Esophagus squamous epithelium (tissue), 5 donors: ENCODE measurements around the gene ATAD3A. TPM values are rescaled to one million over a fixed set of nuclear protein-coding genes. Genes with fewer than 3 reads are reported as not detected.
"Not testable (repeated sequence)": the region's sequence is repeated elsewhere in the genome, so short reads cannot be mapped to it uniquely, and the experiment has no call there.

Experiments used
- DNase-seq: peaks from one replicate; lab custom pipeline; 2025; lab: John Stamatoyannopoulos, UW
- H3K27ac ChIP-seq, 4 donors: fragments of 200-600 bp; sonication (generic); one replicate each; pipeline ENCODE4 v1.5.1; 2016 to 2019; ENCODE audit warnings: mild to moderate bottlenecking in 1 of 4
- H3K27me3 ChIP-seq, 4 donors: fragments of 200-600 bp; sonication (generic); 1 replicate in 3 of 4; 2 replicates in 1 of 4; pipeline versions ENCODE4 v1.5.1 to v1.6.0; 2017 to 2021; ENCODE audit warnings: antibody characterized with exemption in 1 of 4
- H3K36me3 ChIP-seq, 3 donors: fragments of 200-600 bp; sonication (generic); one replicate each; pipeline ENCODE4 v1.5.1; 2016 to 2019
- H3K4me1 ChIP-seq, 3 donors: fragments of 200-600 bp; sonication (generic); one replicate each; pipeline ENCODE4 v1.5.1; 2017 to 2019
- H3K4me3 ChIP-seq, 4 donors: fragments of 200-600 bp; sonication (generic); 1 replicate in 3 of 4; 2 replicates in 1 of 4; pipeline ENCODE4 v1.5.1; 2016 to 2019; ENCODE audit warnings: mild to moderate bottlenecking in 2 of 4, moderate library complexity in 1 of 4
- H3K9me3 ChIP-seq, 3 donors: fragments of 200-600 bp; sonication (generic); one replicate each; pipeline ENCODE4 v1.5.1; 2016 to 2019
- POLR2A ChIP-seq, 4 donors: fragments of 450-650 bp; IDR thresholded peaks; one replicate each; pipeline ENCODE4 v1.6.1; 2017; ENCODE audit warnings: antibody characterized with exemption in 4 of 4, mild to moderate bottlenecking in 4 of 4, moderate library complexity in 3 of 4
- WGBS, 2 donors: methylation state at CpG; one replicate each; pipeline ENCODE4 v1.1.5; 2018; 5-methylcytosine and 5-hydroxymethylcytosine counted together
- intact Hi-C: fragments of 100-400 bp; cut with DNase I; formaldehyde crosslinking; loops from one replicate; pipeline ENCODE4 v1.15.0; 2022
- total RNA-seq, 4 donors: library from RNA; depleted of rRNA; stranded (reverse); fragments of >200 nt; gene quantifications; one replicate each; pipeline ENCODE4 v1.1.0, GENCODE V29; 2016
- TF ChIP-seq, protein P1 (sequence below), 6 experiments: fragments of 450-650 bp in 4 of 6; fragments of 200-600 bp in 2 of 6; sonication (generic) in 2 of 6; IDR thresholded peaks; one replicate each; pipeline ENCODE4 v1.5.1; 2016 to 2019; ENCODE audit warnings: antibody characterized with exemption in 6 of 6, mild to moderate bottlenecking in 4 of 6, moderate library complexity in 4 of 6
- donor health status: DM: yes; HTN: yes; CAD: no.

Gene ATAD3A
- total RNA-seq = 10 to 100 TPM; 27.0 to 53.8 (median 32.6) TPM

- intact Hi-C loops = loop anchor here (10.0 kb wide), 1 partner anchor 127 kb away; no protein-coding TSS in a partner anchor
- WGBS, 2 donors = 0% methylated on average over 2 of the region's 99 CpGs; no CpG with 5 or more reads in 1 of the 2 donors
- H3K27ac ChIP-seq = peak within 1 kb of the TSS; percentile 90 to 95 (median 94)
- no peaks in the 10 kb centered on the region for H3K27me3 ChIP-seq
- H3K4me1 ChIP-seq = peaks cover 5 to 21% (median 10%) of the 10 kb centered on the region in 3 donors
- peak in 2 of 4 donors; percentile 62 to 68 for TF ChIP-seq POLR2A (IDR thresholded peaks at IDR 0.05)
- TF ChIP-seq, protein P1, sequence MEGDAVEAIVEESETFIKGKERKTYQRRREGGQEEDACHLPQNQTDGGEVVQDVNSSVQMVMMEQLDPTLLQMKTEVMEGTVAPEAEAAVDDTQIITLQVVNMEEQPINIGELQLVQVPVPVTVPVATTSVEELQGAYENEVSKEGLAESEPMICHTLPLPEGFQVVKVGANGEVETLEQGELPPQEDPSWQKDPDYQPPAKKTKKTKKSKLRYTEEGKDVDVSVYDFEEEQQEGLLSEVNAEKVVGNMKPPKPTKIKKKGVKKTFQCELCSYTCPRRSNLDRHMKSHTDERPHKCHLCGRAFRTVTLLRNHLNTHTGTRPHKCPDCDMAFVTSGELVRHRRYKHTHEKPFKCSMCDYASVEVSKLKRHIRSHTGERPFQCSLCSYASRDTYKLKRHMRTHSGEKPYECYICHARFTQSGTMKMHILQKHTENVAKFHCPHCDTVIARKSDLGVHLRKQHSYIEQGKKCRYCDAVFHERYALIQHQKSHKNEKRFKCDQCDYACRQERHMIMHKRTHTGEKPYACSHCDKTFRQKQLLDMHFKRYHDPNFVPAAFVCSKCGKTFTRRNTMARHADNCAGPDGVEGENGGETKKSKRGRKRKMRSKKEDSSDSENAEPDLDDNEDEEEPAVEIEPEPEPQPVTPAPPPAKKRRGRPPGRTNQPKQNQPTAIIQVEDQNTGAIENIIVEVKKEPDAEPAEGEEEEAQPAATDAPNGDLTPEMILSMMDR (IDR thresholded peaks at IDR 0.05) = peak in 3 of 6 experiments; percentile 16 to 30 (median 21)
- peak; percentile 65 for DNase-seq
- H3K4me3 ChIP-seq = peak within 1 kb of the TSS; percentile 64 to 84 (median 82)
- no peaks in the 10 kb centered on the region for H3K9me3 ChIP-seq
- H3K36me3 ChIP-seq = peaks cover 0 to 20% (median 0%) of the 10 kb centered on the region in 3 donors
Observed at GRCh38 chr1:1511533-1512285, at the start of gene ATAD3A. ATAD3A (plus strand) TSS chr1:1512162; CDS start chr1:1512269, 107 bp downstream.

DNA sequence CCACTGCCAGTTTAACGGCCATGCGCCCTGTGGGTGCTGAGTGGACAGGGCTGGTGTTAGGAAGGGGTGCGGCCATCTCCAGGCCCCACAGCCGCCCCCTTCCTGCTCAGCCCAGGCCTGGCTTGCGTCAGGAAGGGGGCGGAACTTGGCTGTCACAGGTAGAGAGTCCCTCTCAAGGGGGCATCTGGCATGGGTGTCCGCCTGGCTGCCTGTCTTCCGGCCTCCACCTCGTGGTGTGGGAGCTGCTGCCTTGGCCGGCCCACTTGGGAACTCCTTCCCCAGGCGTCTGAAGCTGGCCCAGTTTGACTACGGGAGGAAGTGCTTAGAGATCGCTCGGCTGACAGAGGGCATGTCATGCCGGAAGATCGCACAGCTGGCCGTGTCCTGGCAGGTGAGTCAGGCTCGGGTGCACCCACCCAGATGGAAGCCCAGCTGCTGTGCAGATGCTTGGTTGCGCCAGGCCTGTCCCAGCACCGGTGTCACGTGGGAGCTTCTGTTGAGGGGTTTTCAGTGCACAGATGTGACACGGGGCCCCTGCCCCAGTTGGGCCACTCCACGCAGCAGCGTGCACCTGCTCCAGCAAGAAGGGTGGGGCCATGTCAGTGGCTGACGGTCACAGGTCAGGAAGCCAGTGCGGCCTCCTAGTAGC is 49.5 kb upstream of the ATAD3A start:
- peak in 1 of 4 donors; percentile 10 for TF ChIP-seq POLR2A (IDR thresholded peaks at IDR 0.05)
- TF ChIP-seq, protein P1 (IDR thresholded peaks at IDR 0.05) = no peak
- Histone ChIP-seq H3K4me3 (peak overlapping the region in 3 of 4 donors; percentile 11 to 38 (median 15)), H3K27me3 (peaks cover 0 to 15% (median 0%) of the 10 kb centered on the region in 4 donors), H3K27ac (peak overlapping the region; percentile 23 to 62 (median 38)), H3K36me3 (no peaks in the 10 kb centered on the region), H3K9me3 (no peaks in the 10 kb centered on the region), H3K4me1 (peaks cover 0 to 24% (median 4%) of the 10 kb centered on the region in 3 donors)
- whole genome bisulfite sequencing, 2 donors = 30 to 85% methylated on average over 2 to 4 of the region's 26 CpGs
- intact Hi-C loops = no loop called here
- no peak for DNase-seq

DNA sequence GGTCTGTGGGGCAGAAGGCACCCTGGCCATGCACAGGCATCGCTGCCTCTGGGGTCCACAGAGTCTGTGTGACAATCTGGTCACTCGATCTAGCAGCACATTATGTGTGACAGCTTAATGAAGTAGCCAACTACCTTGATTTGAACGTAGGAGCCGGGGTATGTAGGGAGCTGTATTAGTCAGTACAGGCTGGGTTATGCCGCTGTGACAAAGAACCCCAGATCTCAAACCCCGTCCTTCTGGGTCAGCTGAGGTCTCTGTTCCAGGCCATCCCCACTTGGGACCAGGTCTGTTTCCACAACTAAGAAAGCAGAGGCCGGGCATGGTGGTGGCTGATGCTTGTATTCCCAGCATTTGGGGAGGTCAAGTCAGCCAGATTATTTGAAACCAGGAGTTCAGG is 48.6 kb upstream of the ATAD3A start:
- 83 to 86% methylated on average over 1 to 4 of the region's 7 CpGs for WGBS, 2 donors
- peaks cover 0 to 24% (median 4%) of the 10 kb centered on the region in 3 donors for H3K4me1 ChIP-seq
- no peaks in the 10 kb centered on the region for H3K36me3 ChIP-seq
- H3K9me3 ChIP-seq = no peaks in the 10 kb centered on the region
- H3K27ac ChIP-seq = no peak overlapping the region
- TF ChIP-seq, protein P1 (IDR thresholded peaks at IDR 0.05) = no peak
- no peak for TF ChIP-seq POLR2A (IDR thresholded peaks at IDR 0.05)
- intact Hi-C loops = no loop called here
- peaks cover 0 to 15% (median 0%) of the 10 kb centered on the region in 4 donors for H3K27me3 ChIP-seq
- DNase-seq = no peak
- H3K4me3 ChIP-seq = no peak overlapping the region

DNA sequence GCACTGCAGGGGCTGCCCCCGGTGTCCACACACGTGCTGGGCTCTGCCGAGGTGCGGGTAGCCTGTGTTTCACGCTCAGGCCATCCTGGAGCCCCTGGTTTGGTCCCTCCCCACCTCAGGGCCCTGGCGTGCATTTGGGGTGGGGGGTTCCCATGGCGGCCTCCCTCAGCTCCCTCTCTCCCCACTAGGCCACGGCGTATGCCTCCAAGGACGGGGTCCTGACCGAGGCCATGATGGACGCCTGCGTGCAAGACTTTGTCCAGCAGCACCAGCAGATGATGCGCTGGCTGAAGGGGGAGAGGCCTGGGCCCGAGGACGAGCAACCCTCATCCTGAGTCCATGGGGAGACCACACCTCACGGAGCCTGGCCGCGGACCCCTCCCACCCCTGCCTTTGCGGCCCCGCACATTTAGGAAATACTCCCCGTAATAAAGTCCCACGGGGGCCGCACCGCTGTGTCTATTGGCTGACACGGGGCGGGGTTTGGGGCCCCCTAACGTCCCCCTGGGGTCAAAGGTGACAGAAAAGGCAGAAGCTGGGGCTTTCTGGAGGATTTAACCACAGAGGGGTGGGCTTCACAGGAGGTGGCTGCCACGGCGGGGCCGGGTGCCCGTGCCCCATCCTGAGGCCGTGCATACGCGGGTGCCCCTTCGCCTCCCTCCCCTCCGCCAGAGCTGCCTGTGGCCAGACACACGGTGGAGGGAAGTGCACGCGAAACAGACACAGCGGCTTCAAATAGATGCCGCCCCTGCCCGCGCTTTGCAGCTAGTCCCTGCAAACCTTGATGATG is 43.6 kb upstream of the ATAD3A start:
- 87% methylated on average over 3 of the region's 44 CpGs; no CpG with 5 or more reads in 1 of the 2 donors for WGBS, 2 donors
- intact Hi-C loops, H3K36me3 ChIP-seq, DNase-seq, H3K27me3 ChIP-seq, H3K27ac ChIP-seq, H3K9me3 ChIP-seq, H3K4me3 ChIP-seq: not testable (repeated sequence)
- H3K4me1 ChIP-seq = peaks cover 13 to 29% (median 16%) of the 10 kb centered on the region in 3 donors
